Osteocyte (in vitro differentiated cells): ENCODE results near the gene CHD8. TPM values are rescaled to one million over a fixed set of nuclear protein-coding genes. Genes with fewer than 3 reads are reported as not detected.

Experiments used
- DNase-seq: peaks from one replicate; pipeline ENCODE4 v3.0.0; 2021; ENCODE audit warnings: mixed read lengths; ENCODE audit not compliant: unreplicated experiment; ENCODE audit errors: extremely low spot score
- H3K27ac Mint-ChIP-seq: one replicate; pipeline ENCODE4 v1.8.0; 2021; ENCODE audit warnings: mild to moderate bottlenecking, mixed read lengths; ENCODE audit not compliant: unreplicated experiment
- H3K27me3 Mint-ChIP-seq: one replicate; pipeline ENCODE4 v1.8.0; 2021; ENCODE audit warnings: mixed read lengths; ENCODE audit not compliant: unreplicated experiment
- H3K36me3 Mint-ChIP-seq: one replicate; pipeline ENCODE4 v1.8.0; 2021; ENCODE audit warnings: mixed read lengths; ENCODE audit not compliant: unreplicated experiment
- H3K4me1 Mint-ChIP-seq: one replicate; pipeline ENCODE4 v1.8.0; 2021; ENCODE audit warnings: mixed read lengths; ENCODE audit not compliant: unreplicated experiment
- H3K4me3 Mint-ChIP-seq: one replicate; pipeline ENCODE4 v1.8.0; 2021; ENCODE audit warnings: mild to moderate bottlenecking, moderate library complexity, mixed read lengths; ENCODE audit not compliant: unreplicated experiment
- H3K9me3 Mint-ChIP-seq: one replicate; pipeline ENCODE4 v1.8.0; 2021; ENCODE audit warnings: mixed read lengths; ENCODE audit not compliant: unreplicated experiment
- CTCF ChIP-seq: fragments of 200-600 bp; sonication (generic); IDR thresholded peaks from 2 replicates; pipeline ENCODE4 v1.5.0; 2021; ENCODE audit warnings: antibody characterized with exemption, mild to moderate bottlenecking, moderate library complexity
- total RNA-seq: library from RNA; stranded (reverse); gene quantifications from 2 replicates; pipeline ENCODE4 v1.2.1, GENCODE V29; 2021

Gene CHD8
- total RNA-seq, 1 donor from 2014 or later = 86.0 TPM

- Mint-ChIP-seq H3K27ac (no peak overlapping the region), H3K4me3 (no peak overlapping the region), H3K27me3 (no peaks in the 10 kb centered on the region), H3K36me3 (peaks cover 56% of the 10 kb centered on the region), H3K4me1 (no peaks in the 10 kb centered on the region), H3K9me3 (no peaks in the 10 kb centered on the region)
- no peak for DNase-seq
- TF ChIP-seq CTCF = no peak
Measured at GRCh38 chr14:21369949-21370679, 85.8 kb downstream of the CHD8 start.

DNA sequence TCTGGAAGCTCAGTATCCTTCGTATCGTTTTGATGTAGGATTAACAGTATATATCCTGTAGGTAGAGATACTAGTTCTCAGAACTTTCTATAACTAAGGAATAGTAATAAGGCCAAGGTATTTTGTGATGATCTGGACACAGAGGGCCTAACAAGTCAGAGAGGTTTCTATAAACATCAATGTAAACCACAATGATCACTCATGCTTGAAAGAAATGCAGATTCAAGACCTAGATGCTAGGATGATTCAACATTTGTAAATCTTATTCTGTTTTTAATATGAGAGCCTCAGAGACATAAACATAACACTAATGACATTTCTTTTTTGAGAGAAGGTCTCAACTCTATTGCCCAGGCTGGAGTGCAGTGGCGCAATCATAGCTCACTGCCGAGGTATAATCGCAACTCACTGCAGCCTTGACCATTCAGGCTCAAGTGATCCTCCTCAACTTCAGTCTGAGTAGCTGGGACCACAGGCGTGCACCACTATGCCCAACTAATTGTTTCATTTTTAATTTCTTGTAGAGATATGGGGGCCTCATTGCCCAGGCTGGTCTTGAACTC, 88.3 kb downstream of the CHD8 start:
- DNase-seq = no peak
- Mint-ChIP-seq H3K27me3 (no peaks in the 10 kb centered on the region), H3K9me3 (no peaks in the 10 kb centered on the region), H3K4me3 (no peak overlapping the region), H3K36me3 (peaks cover 69% of the 10 kb centered on the region), H3K4me1 (no peaks in the 10 kb centered on the region), H3K27ac (no peak overlapping the region)
- TF ChIP-seq CTCF = no peak

DNA sequence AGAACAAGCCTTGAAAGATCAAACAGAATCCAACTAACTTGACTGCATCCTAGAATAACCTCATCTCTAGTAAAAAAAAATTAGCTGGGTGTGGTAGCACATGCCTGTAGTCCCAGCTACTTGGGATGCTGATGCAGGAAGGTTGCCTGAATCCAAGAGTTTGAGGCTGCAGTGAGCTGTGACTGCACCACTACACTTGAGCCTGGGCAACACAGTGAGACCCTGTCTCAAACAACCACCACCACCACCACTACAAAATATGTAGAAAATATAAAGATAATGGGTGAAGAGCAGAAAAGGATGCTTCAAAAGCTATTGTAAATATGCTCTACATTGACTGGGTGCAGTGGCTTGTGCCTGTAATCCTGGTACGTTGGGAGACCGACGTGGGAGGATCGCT, 99.4 kb downstream of the CHD8 start:
- no peaks in the 10 kb centered on the region for H3K27me3 Mint-ChIP-seq
- H3K36me3 Mint-ChIP-seq = peaks cover 82% of the 10 kb centered on the region
- no peak overlapping the region for H3K4me3 Mint-ChIP-seq
- H3K4me1 Mint-ChIP-seq = no peaks in the 10 kb centered on the region
- TF ChIP-seq CTCF = no peak
- H3K9me3 Mint-ChIP-seq = no peaks in the 10 kb centered on the region
- no peak overlapping the region for H3K27ac Mint-ChIP-seq
- DNase-seq = no peak

DNA sequence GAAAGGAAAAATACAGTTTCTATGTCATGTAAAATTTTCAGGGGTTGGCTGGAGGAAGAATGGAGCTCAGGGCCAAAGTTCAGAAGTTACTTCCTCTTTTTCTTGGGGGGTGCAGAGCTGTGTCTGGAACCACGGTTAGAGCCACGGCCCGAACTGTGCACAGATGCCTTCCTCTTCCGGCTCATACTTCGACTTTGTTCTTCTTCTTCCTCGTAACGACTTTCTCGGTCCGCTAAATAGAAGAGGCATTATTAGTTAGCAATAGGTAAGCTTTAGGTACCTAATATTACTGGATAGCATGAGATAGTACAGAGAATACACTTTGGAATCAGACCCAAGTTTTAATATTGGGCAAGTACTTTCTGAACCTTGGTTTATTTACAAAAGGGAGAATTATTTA, 103.3 kb downstream of the CHD8 start:
- Mint-ChIP-seq H3K9me3 (no peaks in the 10 kb centered on the region), H3K4me3 (no peak overlapping the region), H3K4me1 (no peaks in the 10 kb centered on the region), H3K27me3 (peaks cover 8% of the 10 kb centered on the region), H3K27ac (no peak overlapping the region), H3K36me3 (peaks cover 54% of the 10 kb centered on the region)
- no peak for TF ChIP-seq CTCF
- no peak for DNase-seq

DNA sequence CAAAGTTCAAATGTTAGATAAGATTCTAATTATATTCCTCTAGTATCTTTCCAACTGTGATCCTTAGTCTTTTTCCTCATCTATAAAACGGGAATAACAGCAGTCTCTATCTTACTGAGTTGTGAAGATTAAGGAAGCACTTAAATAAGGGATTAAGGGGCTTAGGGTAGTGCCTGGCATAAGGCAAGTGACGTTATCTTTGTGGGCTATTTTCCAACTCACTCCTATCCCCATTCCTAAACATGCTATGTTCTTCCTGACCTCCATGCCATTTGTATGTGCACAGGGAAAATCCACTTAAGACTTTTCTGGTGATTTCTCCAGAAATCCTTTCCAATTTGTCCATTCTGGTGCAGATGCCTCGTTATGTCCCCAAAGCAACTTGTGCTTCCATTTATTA, 105.4 kb downstream of the CHD8 start:
- no peak for DNase-seq
- peaks cover 14% of the 10 kb centered on the region for H3K27me3 Mint-ChIP-seq
- H3K4me1 Mint-ChIP-seq = no peaks in the 10 kb centered on the region
- no peak for TF ChIP-seq CTCF
- H3K4me3 Mint-ChIP-seq = no peak overlapping the region
- no peaks in the 10 kb centered on the region for H3K9me3 Mint-ChIP-seq
- H3K36me3 Mint-ChIP-seq = peaks cover 37% of the 10 kb centered on the region
- H3K27ac Mint-ChIP-seq = no peak overlapping the region
